Activated B cell treated with CpG ODN at 0.5 μM for 24 hours (primary cell): ENCODE data around the gene THAP9. TPM values are rescaled to one million over a fixed set of nuclear protein-coding genes. Genes with fewer than 3 reads are reported as not detected.

Experiments
- ATAC-seq: fragments of 200-7000 bp; cut with Tn5 transposase; one replicate; pipeline ENCODE4 v1.10.0; 2021; ENCODE audit warnings: low read depth, mild to moderate bottlenecking, moderate library complexity
- CTCF ChIA-PET: fragments of 350-600 bp; sonication (Branson Sonifier 250); formaldehyde crosslinking; loops from one replicate; lab custom pipeline; 2021; ENCODE audit warnings: antibody characterized with exemption; lab: Charles Lee
- POLR2A ChIA-PET: fragments of 350-600 bp; sonication (Branson Sonifier 250); formaldehyde crosslinking; loops from one replicate; lab custom pipeline; 2021; ENCODE audit warnings: antibody characterized with exemption; lab: Charles Lee
- DNase-seq: peaks from one replicate; pipeline ENCODE4 v3.0.0; 2022
- H3K27ac Mint-ChIP-seq: one replicate; pipeline ENCODE4 v1.8.0; 2020; ENCODE audit warnings: mixed read lengths
- H3K27me3 Mint-ChIP-seq: one replicate; pipeline ENCODE4 v1.8.0; 2021; ENCODE audit warnings: mixed read lengths
- H3K36me3 Mint-ChIP-seq: one replicate; pipeline ENCODE4 v1.8.0; 2021; ENCODE audit warnings: low read depth, mixed read lengths
- H3K4me1 Mint-ChIP-seq: one replicate; pipeline ENCODE4 v1.8.0; 2021; ENCODE audit warnings: mixed read lengths
- H3K4me3 Mint-ChIP-seq: one replicate; pipeline ENCODE4 v1.8.0; 2020; ENCODE audit warnings: mild to moderate bottlenecking, mixed read lengths
- H3K9me3 Mint-ChIP-seq: one replicate; pipeline ENCODE4 v1.8.0; 2020; ENCODE audit warnings: mixed read lengths
- intact Hi-C: fragments of 100-400 bp; cut with micrococcal nuclease; formaldehyde crosslinking; loops from one replicate; pipeline ENCODE4 v1.15.1; 2024
- total RNA-seq: library from RNA; stranded (reverse); gene quantifications from 2 replicates; pipeline ENCODE4 v1.2.3, GENCODE V29; 2022
- TF ChIP-seq, protein P1 (sequence below): fragments of 200-600 bp; IDR thresholded peaks from one replicate; pipeline ENCODE4 v1.8.0; 2022; ENCODE audit warnings: antibody characterized with exemption, mild to moderate bottlenecking

THAP9 gene
- total RNA-seq, 1 donor from 2014 or later: 2.1 TPM

DNA sequence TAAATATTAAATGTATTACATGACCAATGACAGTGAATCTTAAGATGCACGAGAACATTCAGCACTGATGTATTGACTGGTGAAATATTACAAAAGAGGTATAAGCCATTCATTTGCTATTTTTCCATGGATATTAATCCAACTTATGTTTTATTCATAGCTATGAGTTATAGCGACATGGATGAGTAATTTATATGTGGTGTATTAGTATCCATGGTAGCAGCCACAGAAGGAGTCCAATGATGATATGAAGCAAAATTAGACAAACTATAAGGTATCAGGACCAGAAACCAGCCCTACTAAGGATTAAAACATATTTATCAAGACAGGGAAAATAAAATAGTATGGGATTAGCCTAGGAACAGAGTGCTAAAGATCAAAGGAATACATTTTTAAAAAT, 50.7 kb downstream of the THAP9 start:
- ATAC-seq (no peak), DNase-seq (no peak)
- H3K4me1 Mint-ChIP-seq: no peaks in the 10 kb centered on the region
- ChIA-PET POLR2A (no interaction called here), CTCF (no interaction called here)
- H3K36me3 Mint-ChIP-seq: peaks cover 20% of the 10 kb centered on the region
- peaks cover 2% of the 10 kb centered on the region for H3K9me3 Mint-ChIP-seq
- intact Hi-C loops: no loop called here
- TF ChIP-seq, protein P1, sequence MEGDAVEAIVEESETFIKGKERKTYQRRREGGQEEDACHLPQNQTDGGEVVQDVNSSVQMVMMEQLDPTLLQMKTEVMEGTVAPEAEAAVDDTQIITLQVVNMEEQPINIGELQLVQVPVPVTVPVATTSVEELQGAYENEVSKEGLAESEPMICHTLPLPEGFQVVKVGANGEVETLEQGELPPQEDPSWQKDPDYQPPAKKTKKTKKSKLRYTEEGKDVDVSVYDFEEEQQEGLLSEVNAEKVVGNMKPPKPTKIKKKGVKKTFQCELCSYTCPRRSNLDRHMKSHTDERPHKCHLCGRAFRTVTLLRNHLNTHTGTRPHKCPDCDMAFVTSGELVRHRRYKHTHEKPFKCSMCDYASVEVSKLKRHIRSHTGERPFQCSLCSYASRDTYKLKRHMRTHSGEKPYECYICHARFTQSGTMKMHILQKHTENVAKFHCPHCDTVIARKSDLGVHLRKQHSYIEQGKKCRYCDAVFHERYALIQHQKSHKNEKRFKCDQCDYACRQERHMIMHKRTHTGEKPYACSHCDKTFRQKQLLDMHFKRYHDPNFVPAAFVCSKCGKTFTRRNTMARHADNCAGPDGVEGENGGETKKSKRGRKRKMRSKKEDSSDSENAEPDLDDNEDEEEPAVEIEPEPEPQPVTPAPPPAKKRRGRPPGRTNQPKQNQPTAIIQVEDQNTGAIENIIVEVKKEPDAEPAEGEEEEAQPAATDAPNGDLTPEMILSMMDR: no peak
- no peaks in the 10 kb centered on the region for H3K27me3 Mint-ChIP-seq
- no peak overlapping the region for H3K27ac Mint-ChIP-seq
- H3K4me3 Mint-ChIP-seq: no peak overlapping the region

GRCh38 chr4:82954212-82954611, 53.7 kb downstream of the THAP9 start:
- Mint-ChIP-seq H3K4me3 (no peak overlapping the region), H3K36me3 (peaks cover 19% of the 10 kb centered on the region), H3K9me3 (peaks cover 2% of the 10 kb centered on the region), H3K27me3 (no peaks in the 10 kb centered on the region), H3K4me1 (peaks cover 4% of the 10 kb centered on the region), H3K27ac (no peak overlapping the region)
- POLR2A ChIA-PET: no interaction called here
- no peak for DNase-seq
- no peak for ATAC-seq
- CTCF ChIA-PET: no interaction called here
- TF ChIP-seq, protein P1: no peak
- intact Hi-C loops: no loop called here

- ChIA-PET CTCF (no interaction called here), POLR2A (no interaction called here)
- Mint-ChIP-seq H3K27me3 (no peaks in the 10 kb centered on the region), H3K4me1 (peaks cover 4% of the 10 kb centered on the region), H3K36me3 (peaks cover 30% of the 10 kb centered on the region), H3K9me3 (peaks cover 2% of the 10 kb centered on the region), H3K4me3 (no peak overlapping the region), H3K27ac (no peak overlapping the region)
- TF ChIP-seq, protein P1: no peak
- DNase-seq (no peak), ATAC-seq (no peak)
- intact Hi-C loops: no loop called here
Observed at GRCh38 chr4:82957045-82957444, 56.5 kb downstream of the THAP9 start.

DNA sequence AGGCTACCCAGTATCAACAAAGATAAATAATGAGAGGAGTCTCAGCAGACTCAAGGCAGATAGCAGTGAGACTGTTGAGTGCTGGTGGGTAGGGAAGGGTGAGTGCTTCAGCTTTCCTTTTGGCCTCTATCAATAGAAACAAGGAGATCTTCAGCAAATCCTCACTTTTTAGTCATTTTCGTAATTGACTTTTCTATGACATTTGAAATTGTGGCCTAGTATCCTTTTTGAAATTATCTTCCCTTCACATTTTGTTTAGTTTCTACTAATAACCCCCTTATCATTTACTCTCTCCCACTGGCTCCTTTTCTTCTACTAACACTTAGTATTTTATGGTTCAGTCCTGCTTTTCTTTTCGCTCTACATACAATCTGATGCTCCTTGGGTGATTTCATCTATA, 65.2 kb downstream of the THAP9 start:
- Mint-ChIP-seq H3K4me1 (peaks cover 11% of the 10 kb centered on the region), H3K27ac (no peak overlapping the region), H3K27me3 (no peaks in the 10 kb centered on the region), H3K4me3 (no peak overlapping the region), H3K36me3 (peaks cover 60% of the 10 kb centered on the region), H3K9me3 (no peaks in the 10 kb centered on the region)
- TF ChIP-seq, protein P1: no peak
- ATAC-seq: no peak
- intact Hi-C loops: no loop called here
- ChIA-PET CTCF (no interaction called here), POLR2A (interaction anchor here (0.7 kb wide), 1 partner anchor 46 kb away, joined by 4 read pairs; no protein-coding TSS in a partner anchor)
- DNase-seq: no peak

DNA sequence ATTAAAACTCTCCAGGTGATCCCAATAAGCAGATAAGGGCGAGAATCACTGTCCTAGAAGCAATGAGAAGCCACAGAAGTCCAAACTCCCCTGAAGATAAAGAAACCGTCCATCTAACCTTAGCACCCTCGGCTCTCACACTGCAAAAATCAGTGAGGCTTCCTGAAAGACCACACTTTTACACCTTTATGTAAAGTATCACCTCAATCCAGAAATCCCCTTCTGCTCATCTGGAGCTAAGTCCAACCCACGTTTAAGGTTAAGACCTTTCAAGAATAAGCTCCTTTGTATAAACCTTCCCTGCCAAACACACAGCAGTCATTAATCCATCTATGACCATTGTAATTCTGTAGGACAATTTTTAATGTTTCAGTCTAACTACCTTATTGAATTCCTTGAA, 68.4 kb downstream of the THAP9 start:
- no peak overlapping the region for H3K27ac Mint-ChIP-seq
- intact Hi-C loops: no loop called here
- peaks cover 11% of the 10 kb centered on the region for H3K4me1 Mint-ChIP-seq
- no peaks in the 10 kb centered on the region for H3K9me3 Mint-ChIP-seq
- TF ChIP-seq, protein P1: no peak
- CTCF ChIA-PET: no interaction called here
- DNase-seq (no peak), ATAC-seq (no peak)
- no peak overlapping the region for H3K4me3 Mint-ChIP-seq
- H3K36me3 Mint-ChIP-seq: peaks cover 61% of the 10 kb centered on the region
- no peaks in the 10 kb centered on the region for H3K27me3 Mint-ChIP-seq
- POLR2A ChIA-PET: no interaction called here
